ENCODE measurements around the gene LY9.
"Not testable (repeated sequence)": the region's sequence is repeated elsewhere in the genome, so short reads cannot be mapped to it uniquely, and the experiment has no call there.

Gene LY9

DNA sequence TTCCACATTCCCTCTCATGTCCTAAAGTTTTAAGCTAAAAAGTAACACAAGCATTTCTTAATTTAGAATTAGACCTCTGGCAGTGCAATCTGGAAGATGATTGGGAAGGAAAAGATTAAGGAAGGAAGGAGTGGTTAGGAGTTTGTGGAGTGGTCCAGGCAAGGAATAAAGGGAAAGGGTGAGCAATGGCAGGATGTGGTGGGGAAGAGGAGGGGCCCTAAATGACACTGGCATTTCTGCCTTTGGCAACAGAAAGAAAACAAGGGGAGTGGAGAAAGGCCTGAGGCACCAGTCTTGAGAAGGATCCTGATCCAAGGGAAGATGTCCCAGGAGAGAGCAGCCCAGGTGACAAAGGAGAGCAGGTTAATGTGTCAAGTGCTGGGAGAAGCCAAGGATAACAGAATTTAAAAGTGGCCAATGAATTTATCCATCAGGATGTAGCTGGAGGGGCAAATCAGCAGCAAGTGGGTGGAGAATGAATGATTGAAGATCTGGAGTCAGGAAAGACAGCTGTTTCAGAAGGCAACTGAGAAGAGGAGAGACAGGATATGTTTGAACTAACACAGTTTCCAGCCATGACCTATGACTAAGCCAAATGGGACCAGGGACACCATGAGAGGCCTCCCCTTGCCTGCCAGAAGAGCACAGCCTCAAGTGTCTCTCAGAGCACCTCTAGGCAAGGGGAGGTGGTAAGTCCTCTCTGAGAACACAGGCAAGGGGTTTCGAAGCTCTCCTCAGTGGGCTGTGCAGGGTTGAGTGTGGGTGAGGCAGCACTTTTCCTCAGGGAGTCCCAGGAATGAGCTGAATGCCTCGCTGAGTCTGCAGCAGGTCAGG is 20.9 kb upstream of the LY9 start:
- no peak for DNase-seq

DNA sequence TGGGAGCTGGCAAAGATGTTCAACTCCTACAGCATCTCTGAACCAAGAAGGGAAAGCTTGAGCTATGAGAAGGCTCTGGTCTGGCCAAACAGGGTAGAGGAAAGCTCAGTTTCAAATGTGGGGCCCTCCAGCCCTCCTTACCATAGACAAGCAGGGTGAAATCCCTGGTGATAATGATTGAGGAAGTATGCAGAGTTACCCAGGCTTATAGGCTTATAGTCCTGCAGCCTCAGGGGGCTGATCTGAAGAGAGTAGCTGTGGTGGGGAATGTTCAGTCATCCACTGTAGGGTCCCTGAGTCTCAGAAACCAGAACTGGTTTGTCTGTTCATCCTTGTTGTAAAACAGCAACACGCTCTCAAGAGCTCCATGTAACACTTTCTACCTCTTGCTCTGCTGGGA is 19.8 kb upstream of the LY9 start:
- no peak for DNase-seq

GRCh38 chr1:160777486-160778089 is 18.4 kb upstream of the LY9 start:
- DNase-seq = peak; percentile 28

DNA sequence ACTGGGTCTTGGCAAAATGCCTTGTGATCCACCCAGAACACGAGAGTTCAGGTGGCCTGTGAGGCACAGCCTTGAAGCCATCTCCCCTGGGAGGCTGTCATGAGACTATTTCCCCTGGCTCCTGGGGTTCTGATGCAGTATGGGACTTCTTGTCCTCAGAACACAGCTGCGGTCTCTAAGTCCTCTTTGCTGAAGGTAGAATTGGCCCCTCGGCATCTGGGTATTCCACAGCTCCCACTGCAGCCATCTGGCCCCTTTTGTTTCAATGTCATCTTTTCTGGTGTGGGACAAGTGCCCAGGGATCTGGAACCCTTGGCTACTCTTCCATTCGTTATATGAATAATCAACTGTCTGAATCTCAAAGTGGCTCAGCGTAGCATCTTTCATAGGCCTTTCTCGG is 17.0 kb upstream of the LY9 start:
- DNase-seq = no peak

- DNase-seq = peak; percentile 46
Measured at GRCh38 chr1:160779626-160780397, 16.2 kb upstream of the LY9 start.

DNA sequence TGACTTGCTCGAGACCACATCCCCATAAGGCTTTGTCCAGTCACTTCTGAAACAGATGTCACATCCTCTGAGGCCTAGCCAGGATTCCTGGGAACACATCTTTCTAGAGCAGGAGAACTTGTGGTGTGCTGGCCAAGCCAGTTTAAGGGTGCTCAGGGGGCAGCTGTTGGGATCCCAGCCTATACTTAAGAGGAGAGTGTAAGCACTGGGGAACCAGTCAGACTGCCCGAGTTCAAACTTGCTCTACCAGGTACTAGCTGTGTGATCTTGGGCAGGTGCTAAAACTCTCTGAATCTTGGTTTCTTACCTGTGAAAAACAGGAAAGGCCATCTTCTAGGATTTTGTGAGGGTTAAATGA is 15.6 kb upstream of the LY9 start:
- no peak for DNase-seq

- DNase-seq = no peak
Measured at GRCh38 chr1:160781186-160781766, 14.7 kb upstream of the LY9 start.

DNA sequence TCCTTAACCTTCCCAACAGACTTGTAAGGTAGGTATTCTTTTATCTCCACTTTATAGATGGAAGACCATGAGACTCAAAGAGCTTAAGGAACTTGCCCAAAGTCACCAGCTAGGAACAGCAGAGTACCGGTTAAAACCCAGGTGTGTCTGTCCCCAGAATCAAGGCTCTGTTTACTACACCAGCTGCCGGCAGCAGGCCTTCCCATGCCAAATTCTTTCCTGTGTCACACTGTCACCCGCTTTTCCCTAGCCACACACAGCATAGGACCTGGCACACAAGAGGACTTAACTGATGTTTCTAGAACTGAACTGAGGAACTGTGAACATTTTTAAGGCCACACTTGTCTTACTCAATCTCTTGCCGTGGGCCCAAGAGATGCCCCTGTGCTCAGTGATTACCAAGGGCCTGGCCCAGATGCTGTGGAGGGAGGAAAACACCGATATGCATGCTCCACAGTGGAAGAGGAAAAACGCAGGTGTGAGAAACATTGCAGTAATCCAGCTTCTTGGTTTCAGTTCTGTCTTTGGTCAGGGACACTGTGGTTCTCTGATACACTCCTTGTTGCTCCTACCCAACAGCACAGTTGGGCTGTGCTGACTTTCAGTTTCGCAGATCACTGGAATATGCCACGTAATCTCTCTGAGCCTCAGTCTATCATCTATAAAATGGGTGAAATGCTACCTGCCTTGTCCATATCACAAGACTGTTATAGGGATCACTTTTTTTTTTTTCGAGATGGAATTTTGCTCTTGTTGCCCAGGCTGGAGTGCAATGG is 13.9 kb upstream of the LY9 start:
- no peak for DNase-seq

DNA sequence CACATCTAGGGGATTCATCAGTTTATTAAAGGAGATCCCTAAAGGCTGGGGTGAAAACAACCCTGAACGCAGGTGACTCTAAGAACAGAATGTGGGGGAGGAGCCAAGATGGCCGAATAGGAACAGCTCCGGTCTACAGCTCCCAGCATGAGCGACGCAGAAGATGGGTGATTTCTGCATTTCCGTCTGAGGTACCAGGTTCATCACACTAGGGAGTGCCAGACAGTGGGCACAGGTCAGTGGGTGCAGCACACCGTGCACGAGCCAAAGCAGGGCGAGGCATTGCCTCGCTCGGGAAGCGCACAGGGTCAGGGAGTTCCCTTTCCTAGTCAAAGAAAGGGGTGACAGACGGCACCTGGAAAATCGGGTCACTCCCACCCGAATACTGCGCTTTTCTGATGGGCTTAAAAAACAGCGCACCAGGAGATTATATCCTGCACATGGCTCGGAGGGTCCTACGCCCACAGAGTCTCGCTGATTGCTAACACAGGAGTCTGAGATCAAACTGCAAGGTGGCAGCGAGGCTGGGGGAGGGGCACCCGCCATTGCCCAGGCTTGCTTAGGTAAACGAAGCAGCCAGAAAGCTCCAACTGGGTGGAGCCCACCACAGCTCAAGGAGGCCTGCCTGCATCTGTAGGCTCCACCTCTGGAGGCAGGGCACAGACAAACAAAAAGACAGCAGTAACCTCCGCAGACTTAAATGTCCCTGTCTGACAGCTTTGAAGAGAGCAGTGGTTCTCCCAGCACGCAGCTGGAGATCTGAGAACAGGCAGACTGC is 12.8 kb upstream of the LY9 start:
- not testable (repeated sequence) for DNase-seq

GRCh38 chr1:160789051-160789701 is 6.8 kb upstream of the LY9 start:
- DNase-seq = no peak

GRCh38 chr1:160789702-160790611 is 6.0 kb upstream of the LY9 start:
- DNase-seq = no peak

DNA sequence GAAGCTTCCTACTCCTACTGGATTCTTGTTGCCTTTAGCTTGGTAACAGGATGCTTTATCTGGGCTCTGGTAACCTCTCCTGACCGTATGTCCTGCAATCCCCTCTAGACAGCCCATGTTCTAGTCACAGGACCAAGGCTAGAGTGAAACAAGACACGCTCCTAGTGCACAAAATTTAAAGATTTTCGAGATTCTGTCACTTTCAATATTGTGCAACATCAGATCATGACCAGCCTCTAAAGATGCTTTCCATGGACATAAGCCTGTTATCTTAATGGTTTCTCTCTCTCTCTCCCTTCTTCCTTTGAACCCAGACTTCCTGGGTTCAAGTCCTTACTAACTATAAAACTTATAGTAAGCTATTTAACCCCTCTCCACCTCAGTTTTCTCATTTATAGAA is 1.6 kb upstream of the LY9 start:
- DNase-seq = no peak

DNA sequence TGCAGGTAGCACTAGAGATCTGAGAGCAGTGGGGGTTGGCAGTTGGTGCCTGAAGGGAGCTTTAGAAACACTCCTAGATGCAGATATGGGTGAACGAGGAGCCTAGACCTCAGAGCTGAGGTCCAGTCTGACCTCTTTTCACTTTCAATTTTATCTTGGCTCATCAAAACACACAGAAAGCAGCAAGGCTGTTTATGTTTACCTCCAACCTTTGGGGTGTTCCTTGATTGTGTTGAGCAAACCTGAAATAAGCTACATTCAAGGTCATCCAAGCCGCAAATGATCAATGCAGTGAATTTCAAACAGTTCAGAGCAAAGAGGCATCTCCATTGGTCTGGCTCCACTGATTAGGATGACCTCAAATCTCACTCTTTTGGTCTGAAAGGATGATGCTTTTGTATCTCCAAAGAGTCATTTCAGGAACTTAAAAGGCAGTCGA is 1.3 kb downstream of the LY9 start:
- no peak for DNase-seq

GRCh38 chr1:160797861-160798273 is 1.9 kb downstream of the LY9 start:
- peak; percentile 59 for DNase-seq

- no peak for DNase-seq
Measured at GRCh38 chr1:160798439-160798838, 2.5 kb downstream of the LY9 start.

DNA sequence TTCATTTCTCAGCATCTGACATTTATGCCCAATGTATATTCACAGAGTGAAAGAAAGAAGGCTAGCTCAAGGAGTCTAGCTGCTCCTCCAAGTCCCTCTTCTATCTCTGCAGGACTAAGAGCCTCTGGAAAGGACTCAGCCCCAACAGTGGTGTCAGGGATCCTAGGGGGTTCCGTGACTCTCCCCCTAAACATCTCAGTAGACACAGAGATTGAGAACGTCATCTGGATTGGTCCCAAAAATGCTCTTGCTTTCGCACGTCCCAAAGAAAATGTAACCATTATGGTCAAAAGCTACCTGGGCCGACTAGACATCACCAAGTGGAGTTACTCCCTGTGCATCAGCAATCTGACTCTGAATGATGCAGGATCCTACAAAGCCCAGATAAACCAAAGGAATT is 3.7 kb downstream of the LY9 start:
- DNase-seq = no peak

DNA sequence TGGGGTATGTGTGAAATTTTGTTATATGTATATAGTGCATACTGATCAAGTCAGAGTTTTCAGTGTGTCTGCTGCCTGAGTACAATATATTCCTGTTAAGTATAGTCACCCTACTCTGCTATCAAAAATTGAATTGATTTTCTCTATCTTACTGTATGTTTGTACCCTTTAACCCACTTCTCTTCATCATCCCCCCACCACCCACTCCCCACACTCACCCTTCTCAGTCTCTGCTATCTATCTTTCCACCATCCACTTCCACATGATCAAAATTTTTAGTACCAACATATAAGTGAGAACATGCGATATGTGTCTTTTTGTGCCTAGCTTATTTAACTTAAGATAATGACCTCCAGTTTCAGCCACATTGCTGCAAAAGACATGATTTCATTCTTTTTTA is 4.2 kb downstream of the LY9 start:
- peak; percentile 35 for DNase-seq

GRCh38 chr1:160800645-160801408 is 4.9 kb downstream of the LY9 start:
- no peak for DNase-seq

GRCh38 chr1:160801836-160802580 is 6.0 kb downstream of the LY9 start:
- DNase-seq = no peak

All from stimulated activated CD4-positive, alpha-beta T cell treated with anti-CD3 and anti-CD28 coated beads, Interleukin-4, amount 100 ng/mL, for 1 hour (primary cell).